ENCODE results near the gene PCDHGB3.

DNA sequence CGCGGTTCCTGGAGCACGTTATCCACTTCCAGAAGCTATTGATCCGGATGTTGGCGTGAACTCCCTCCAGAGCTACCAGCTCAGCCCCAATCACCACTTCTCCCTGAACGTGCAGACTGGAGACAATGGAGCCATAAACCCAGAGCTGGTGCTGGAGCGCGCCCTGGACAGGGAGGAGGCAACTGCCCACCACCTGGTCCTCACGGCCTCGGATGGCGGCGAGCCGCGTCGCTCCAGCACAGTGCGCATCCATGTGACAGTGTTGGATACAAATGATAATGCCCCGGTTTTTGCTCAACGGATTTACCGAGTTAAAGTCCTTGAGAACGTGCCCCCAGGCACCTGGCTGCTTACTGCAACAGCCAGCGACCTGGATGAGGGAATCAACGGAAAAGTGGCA lies 33.3 kb downstream of the PCDHGB3 start:
- TF ChIP-seq TCF12 (IDR thresholded peaks at IDR 0.05; ENCODE audit: low read depth) (no peak), EP300 (IDR thresholded peaks at IDR 0.05; ENCODE audit: borderline replicate concordance) (no peak), CEBPB (IDR thresholded peaks at IDR 0.05) (no peak), NFIC (IDR thresholded peaks at IDR 0.05) (no peak), TAF1 (IDR thresholded peaks at IDR 0.05; ENCODE audit: low read depth) (no peak)
- TF ChIP-seq, protein P1, sequence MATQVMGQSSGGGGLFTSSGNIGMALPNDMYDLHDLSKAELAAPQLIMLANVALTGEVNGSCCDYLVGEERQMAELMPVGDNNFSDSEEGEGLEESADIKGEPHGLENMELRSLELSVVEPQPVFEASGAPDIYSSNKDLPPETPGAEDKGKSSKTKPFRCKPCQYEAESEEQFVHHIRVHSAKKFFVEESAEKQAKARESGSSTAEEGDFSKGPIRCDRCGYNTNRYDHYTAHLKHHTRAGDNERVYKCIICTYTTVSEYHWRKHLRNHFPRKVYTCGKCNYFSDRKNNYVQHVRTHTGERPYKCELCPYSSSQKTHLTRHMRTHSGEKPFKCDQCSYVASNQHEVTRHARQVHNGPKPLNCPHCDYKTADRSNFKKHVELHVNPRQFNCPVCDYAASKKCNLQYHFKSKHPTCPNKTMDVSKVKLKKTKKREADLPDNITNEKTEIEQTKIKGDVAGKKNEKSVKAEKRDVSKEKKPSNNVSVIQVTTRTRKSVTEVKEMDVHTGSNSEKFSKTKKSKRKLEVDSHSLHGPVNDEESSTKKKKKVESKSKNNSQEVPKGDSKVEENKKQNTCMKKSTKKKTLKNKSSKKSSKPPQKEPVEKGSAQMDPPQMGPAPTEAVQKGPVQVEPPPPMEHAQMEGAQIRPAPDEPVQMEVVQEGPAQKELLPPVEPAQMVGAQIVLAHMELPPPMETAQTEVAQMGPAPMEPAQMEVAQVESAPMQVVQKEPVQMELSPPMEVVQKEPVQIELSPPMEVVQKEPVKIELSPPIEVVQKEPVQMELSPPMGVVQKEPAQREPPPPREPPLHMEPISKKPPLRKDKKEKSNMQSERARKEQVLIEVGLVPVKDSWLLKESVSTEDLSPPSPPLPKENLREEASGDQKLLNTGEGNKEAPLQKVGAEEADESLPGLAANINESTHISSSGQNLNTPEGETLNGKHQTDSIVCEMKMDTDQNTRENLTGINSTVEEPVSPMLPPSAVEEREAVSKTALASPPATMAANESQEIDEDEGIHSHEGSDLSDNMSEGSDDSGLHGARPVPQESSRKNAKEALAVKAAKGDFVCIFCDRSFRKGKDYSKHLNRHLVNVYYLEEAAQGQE (IDR thresholded peaks at IDR 0.05; ENCODE audit: low read depth) = no peak
- TF ChIP-seq, protein P2, sequence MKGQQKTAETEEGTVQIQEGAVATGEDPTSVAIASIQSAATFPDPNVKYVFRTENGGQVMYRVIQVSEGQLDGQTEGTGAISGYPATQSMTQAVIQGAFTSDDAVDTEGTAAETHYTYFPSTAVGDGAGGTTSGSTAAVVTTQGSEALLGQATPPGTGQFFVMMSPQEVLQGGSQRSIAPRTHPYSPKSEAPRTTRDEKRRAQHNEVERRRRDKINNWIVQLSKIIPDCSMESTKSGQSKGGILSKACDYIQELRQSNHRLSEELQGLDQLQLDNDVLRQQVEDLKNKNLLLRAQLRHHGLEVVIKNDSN (IDR thresholded peaks at IDR 0.05) = no peak

All from Ishikawa (cell line).